Measurements from ENCODE around the gene IRAK1. TPM values are rescaled to one million over a fixed set of nuclear protein-coding genes. Genes with fewer than 3 reads are reported as not detected.

The IRAK1 gene
- total RNA-seq, 1 experiment from 2014 or later: 76.0 TPM

- Histone ChIP-seq H3K27ac (ENCODE audit: low read length) (peak overlapping the region; percentile 74; the same call in 1 of the 2 replicates), H3K36me3 (ENCODE audit: insufficient read depth, low read length) (no peaks in the 10 kb centered on the region), H3K4me2 (ENCODE audit: low read depth, low read length, poor library complexity, severe bottlenecking) (peak overlapping the region; percentile 73), H3K4me3 (ENCODE audit: low read length) (peak overlapping the region; percentile 72), H2AFZ (ENCODE audit: low read length) (no peak overlapping the region), H3K9me3 (ENCODE audit: low read length) (no peaks in the 10 kb centered on the region), H4K20me1 (ENCODE audit: insufficient read depth, low read depth, low read length) (no peaks in the 10 kb centered on the region), H3K79me2 (ENCODE audit: low read length) (peaks cover 20% of the 10 kb centered on the region), H3K4me1 (ENCODE audit: low read length) (peaks cover 33% of the 10 kb centered on the region), H3K9ac (ENCODE audit: low read length) (peak overlapping the region; percentile 88), H3K9me2 (replicated peaks; ENCODE audit: insufficient read depth, low read length) (no peaks in the 10 kb centered on the region), H3K27me3 (ENCODE audit: low read length) (no peaks in the 10 kb centered on the region)
- no peak for DNase-seq
These were observed 1.5 kb upstream of the IRAK1 start for GRCh38 chrX:154021131-154021611.

GRCh38 chrX:154020536-154021115, 924 bp upstream of the IRAK1 start:
- peak overlapping the region; percentile 74 for H3K27ac ChIP-seq (ENCODE audit: low read length)
- peak overlapping the region; percentile 88 for H3K9ac ChIP-seq (ENCODE audit: low read length)
- H3K79me2 ChIP-seq (ENCODE audit: low read length): peaks cover 20% of the 10 kb centered on the region
- H2AFZ ChIP-seq (ENCODE audit: low read length): no peak overlapping the region
- H3K36me3 ChIP-seq (ENCODE audit: insufficient read depth, low read length): no peaks in the 10 kb centered on the region
- peak overlapping the region; percentile 73 for H3K4me2 ChIP-seq (ENCODE audit: low read depth, low read length, poor library complexity, severe bottlenecking)
- no peaks in the 10 kb centered on the region for H3K9me3 ChIP-seq (ENCODE audit: low read length)
- DNase-seq: peak; percentile 52
- no peaks in the 10 kb centered on the region for H3K27me3 ChIP-seq (ENCODE audit: low read length)
- no peaks in the 10 kb centered on the region for H3K9me2 ChIP-seq (replicated peaks; ENCODE audit: insufficient read depth, low read length)
- peaks cover 33% of the 10 kb centered on the region for H3K4me1 ChIP-seq (ENCODE audit: low read length)
- H3K4me3 ChIP-seq (ENCODE audit: low read length): peak overlapping the region; percentile 72
- no peaks in the 10 kb centered on the region for H4K20me1 ChIP-seq (ENCODE audit: insufficient read depth, low read depth, low read length)

GRCh38 chrX:154019061-154019621, 561 bp downstream of the IRAK1 start:
- no peaks in the 10 kb centered on the region for H3K9me2 ChIP-seq (replicated peaks; ENCODE audit: insufficient read depth, low read length)
- H3K27ac ChIP-seq (ENCODE audit: low read length): peak overlapping the region; percentile 69
- H3K79me2 ChIP-seq (ENCODE audit: low read length): peaks cover 20% of the 10 kb centered on the region
- no peaks in the 10 kb centered on the region for H3K36me3 ChIP-seq (ENCODE audit: insufficient read depth, low read length)
- peaks cover 33% of the 10 kb centered on the region for H3K4me1 ChIP-seq (ENCODE audit: low read length)
- no peaks in the 10 kb centered on the region for H3K27me3 ChIP-seq (ENCODE audit: low read length)
- H2AFZ ChIP-seq (ENCODE audit: low read length): no peak overlapping the region
- peak overlapping the region; percentile 60 for H3K4me2 ChIP-seq (ENCODE audit: low read depth, low read length, poor library complexity, severe bottlenecking)
- H4K20me1 ChIP-seq (ENCODE audit: insufficient read depth, low read depth, low read length): no peaks in the 10 kb centered on the region; the same call in 1 of the 2 replicates
- DNase-seq: peak; percentile 68
- H3K9ac ChIP-seq (ENCODE audit: low read length): peak overlapping the region; percentile 79
- peak overlapping the region; percentile 68 for H3K4me3 ChIP-seq (ENCODE audit: low read length)
- H3K9me3 ChIP-seq (ENCODE audit: low read length): no peaks in the 10 kb centered on the region

GRCh38 chrX:154018518-154019060, 1.1 kb downstream of the IRAK1 start:
- peak overlapping the region; percentile 68 for H3K4me3 ChIP-seq (ENCODE audit: low read length)
- H2AFZ ChIP-seq (ENCODE audit: low read length): no peak overlapping the region
- no peaks in the 10 kb centered on the region for H3K27me3 ChIP-seq (ENCODE audit: low read length)
- H3K79me2 ChIP-seq (ENCODE audit: low read length): peaks cover 20% of the 10 kb centered on the region
- H4K20me1 ChIP-seq (ENCODE audit: insufficient read depth, low read depth, low read length): no peaks in the 10 kb centered on the region; the same call in 1 of the 2 replicates
- peak overlapping the region; percentile 79 for H3K9ac ChIP-seq (ENCODE audit: low read length)
- H3K4me2 ChIP-seq (ENCODE audit: low read depth, low read length, poor library complexity, severe bottlenecking): peak overlapping the region; percentile 60
- H3K9me2 ChIP-seq (replicated peaks; ENCODE audit: insufficient read depth, low read length): no peaks in the 10 kb centered on the region
- peak overlapping the region; percentile 69 for H3K27ac ChIP-seq (ENCODE audit: low read length)
- H3K9me3 ChIP-seq (ENCODE audit: low read length): no peaks in the 10 kb centered on the region
- peaks cover 33% of the 10 kb centered on the region for H3K4me1 ChIP-seq (ENCODE audit: low read length)
- no peak for DNase-seq
- no peaks in the 10 kb centered on the region for H3K36me3 ChIP-seq (ENCODE audit: insufficient read depth, low read length)

- H4K20me1 ChIP-seq (ENCODE audit: insufficient read depth, low read depth, low read length): peaks cover 5% of the 10 kb centered on the region; the same call in 1 of the 2 replicates
- H3K4me3 ChIP-seq (ENCODE audit: low read length): peak overlapping the region; percentile 68
- no peaks in the 10 kb centered on the region for H3K9me2 ChIP-seq (replicated peaks; ENCODE audit: insufficient read depth, low read length)
- H3K4me2 ChIP-seq (ENCODE audit: low read depth, low read length, poor library complexity, severe bottlenecking): peak overlapping the region; percentile 60
- peak overlapping the region; percentile 69 for H3K27ac ChIP-seq (ENCODE audit: low read length)
- H3K4me1 ChIP-seq (ENCODE audit: low read length): peaks cover 31% of the 10 kb centered on the region
- no peak overlapping the region for H2AFZ ChIP-seq (ENCODE audit: low read length)
- no peaks in the 10 kb centered on the region for H3K36me3 ChIP-seq (ENCODE audit: insufficient read depth, low read length)
- no peaks in the 10 kb centered on the region for H3K9me3 ChIP-seq (ENCODE audit: low read length)
- H3K9ac ChIP-seq (ENCODE audit: low read length): peak overlapping the region; percentile 79
- no peaks in the 10 kb centered on the region for H3K27me3 ChIP-seq (ENCODE audit: low read length)
- H3K79me2 ChIP-seq (ENCODE audit: low read length): peaks cover 20% of the 10 kb centered on the region
- DNase-seq: no peak
These were observed 1.8 kb downstream of the IRAK1 start for GRCh38 chrX:154017766-154018517.

- Histone ChIP-seq H3K4me2 (ENCODE audit: low read depth, low read length, poor library complexity, severe bottlenecking) (no peak overlapping the region), H3K79me2 (ENCODE audit: low read length) (peaks cover 20% of the 10 kb centered on the region), H2AFZ (ENCODE audit: low read length) (no peak overlapping the region), H3K9me3 (ENCODE audit: low read length) (no peaks in the 10 kb centered on the region), H3K4me3 (ENCODE audit: low read length) (no peak overlapping the region), H4K20me1 (ENCODE audit: insufficient read depth, low read depth, low read length) (peaks cover 5% of the 10 kb centered on the region; the same call in 1 of the 2 replicates), H3K27me3 (ENCODE audit: low read length) (no peaks in the 10 kb centered on the region), H3K27ac (ENCODE audit: low read length) (no peak overlapping the region), H3K4me1 (ENCODE audit: low read length) (peaks cover 17% of the 10 kb centered on the region), H3K9ac (ENCODE audit: low read length) (no peak overlapping the region), H3K36me3 (ENCODE audit: insufficient read depth, low read length) (peaks cover 3% of the 10 kb centered on the region; the same call in 1 of the 2 replicates), H3K9me2 (replicated peaks; ENCODE audit: insufficient read depth, low read length) (no peaks in the 10 kb centered on the region)
- no peak for DNase-seq
These were observed 3.2 kb downstream of the IRAK1 start for GRCh38 chrX:154016366-154017076.

- Histone ChIP-seq H3K4me1 (ENCODE audit: low read length) (peaks cover 9% of the 10 kb centered on the region), H3K79me2 (ENCODE audit: low read length) (peaks cover 20% of the 10 kb centered on the region), H3K27ac (ENCODE audit: low read length) (no peak overlapping the region), H3K27me3 (ENCODE audit: low read length) (no peaks in the 10 kb centered on the region), H3K9me3 (ENCODE audit: low read length) (no peaks in the 10 kb centered on the region), H4K20me1 (ENCODE audit: insufficient read depth, low read depth, low read length) (peaks cover 5% of the 10 kb centered on the region; the same call in 1 of the 2 replicates), H3K9me2 (replicated peaks; ENCODE audit: insufficient read depth, low read length) (no peaks in the 10 kb centered on the region), H3K9ac (ENCODE audit: low read length) (no peak overlapping the region), H3K4me3 (ENCODE audit: low read length) (no peak overlapping the region), H2AFZ (ENCODE audit: low read length) (no peak overlapping the region), H3K36me3 (ENCODE audit: insufficient read depth, low read length) (peaks cover 3% of the 10 kb centered on the region; the same call in 1 of the 2 replicates), H3K4me2 (ENCODE audit: low read depth, low read length, poor library complexity, severe bottlenecking) (no peak overlapping the region)
- DNase-seq: no peak
These were observed 4.0 kb downstream of the IRAK1 start for GRCh38 chrX:154015581-154016264.

All from Karpas-422 (cell line).